ENCODE data around the gene CSNK1G2.

DNA sequence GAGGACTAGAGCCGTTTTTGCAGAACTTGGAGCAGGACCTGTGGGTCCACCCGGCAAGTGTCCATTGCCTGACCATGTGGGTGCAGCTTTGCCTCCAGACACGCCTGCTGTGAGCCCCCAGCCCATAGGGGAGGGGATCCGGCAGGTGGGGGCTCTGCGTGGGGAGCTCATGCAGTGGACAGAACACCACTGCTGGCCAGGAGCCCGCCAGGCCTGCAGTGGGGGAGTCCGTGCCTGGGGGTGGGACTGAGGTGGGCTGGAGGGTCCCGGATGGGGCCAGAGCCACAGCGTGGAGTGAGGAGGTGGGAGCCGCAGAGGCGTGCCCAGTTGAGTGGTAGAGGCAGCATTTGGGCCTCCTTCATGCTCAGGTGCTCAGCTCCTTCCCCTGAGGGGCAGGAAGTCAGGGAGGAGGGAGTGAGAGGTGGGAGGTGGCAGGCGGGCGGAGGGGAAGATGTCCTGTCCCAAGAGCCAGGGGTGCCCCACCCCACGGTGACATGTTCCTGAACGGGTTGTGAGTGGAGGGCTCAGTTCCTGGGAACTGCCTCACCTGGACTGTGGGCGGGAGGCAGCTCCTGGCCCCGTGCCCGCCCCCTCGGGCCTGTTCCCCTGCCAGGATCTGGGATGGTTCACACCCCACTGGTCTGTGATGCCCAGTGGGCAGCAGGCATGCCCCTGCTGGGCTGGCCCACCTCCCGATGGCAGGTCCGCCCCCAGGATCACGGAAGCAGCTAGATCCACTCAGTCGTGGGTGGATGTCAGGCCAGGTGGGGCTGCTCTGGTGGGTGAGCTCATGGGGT lies 27.0 kb upstream of the CSNK1G2 start:
- TF ChIP-seq, protein P1, sequence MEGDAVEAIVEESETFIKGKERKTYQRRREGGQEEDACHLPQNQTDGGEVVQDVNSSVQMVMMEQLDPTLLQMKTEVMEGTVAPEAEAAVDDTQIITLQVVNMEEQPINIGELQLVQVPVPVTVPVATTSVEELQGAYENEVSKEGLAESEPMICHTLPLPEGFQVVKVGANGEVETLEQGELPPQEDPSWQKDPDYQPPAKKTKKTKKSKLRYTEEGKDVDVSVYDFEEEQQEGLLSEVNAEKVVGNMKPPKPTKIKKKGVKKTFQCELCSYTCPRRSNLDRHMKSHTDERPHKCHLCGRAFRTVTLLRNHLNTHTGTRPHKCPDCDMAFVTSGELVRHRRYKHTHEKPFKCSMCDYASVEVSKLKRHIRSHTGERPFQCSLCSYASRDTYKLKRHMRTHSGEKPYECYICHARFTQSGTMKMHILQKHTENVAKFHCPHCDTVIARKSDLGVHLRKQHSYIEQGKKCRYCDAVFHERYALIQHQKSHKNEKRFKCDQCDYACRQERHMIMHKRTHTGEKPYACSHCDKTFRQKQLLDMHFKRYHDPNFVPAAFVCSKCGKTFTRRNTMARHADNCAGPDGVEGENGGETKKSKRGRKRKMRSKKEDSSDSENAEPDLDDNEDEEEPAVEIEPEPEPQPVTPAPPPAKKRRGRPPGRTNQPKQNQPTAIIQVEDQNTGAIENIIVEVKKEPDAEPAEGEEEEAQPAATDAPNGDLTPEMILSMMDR (IDR thresholded peaks at IDR 0.05) = no peak
- TF ChIP-seq POLR2A (IDR thresholded peaks at IDR 0.05) = no peak
